Activated T-cell treated with anti-CD3 and anti-CD28 coated beads, Interleukin-2, amount 50 U/mL, for 4 hours (primary cell): ENCODE data around the gene ATP6V1G1. TPM values are rescaled to one million over a fixed set of nuclear protein-coding genes. Genes with fewer than 3 reads are reported as not detected.
"Not testable (repeated sequence)": the region's sequence is repeated elsewhere in the genome, so short reads cannot be mapped to it uniquely, and the experiment has no call there.

Source experiments
- ATAC-seq, 2 donors: fragments of 200-7000 bp; cut with Tn5 transposase; one replicate each; pipeline ENCODE4 v1.10.0; 2021
- DNase-seq: peaks from one replicate; pipeline ENCODE4 v3.0.0-alpha.2; 2020
- H3K27me3 Mint-ChIP-seq: one replicate; pipeline ENCODE4 v1.8.0; 2021; ENCODE audit warnings: low read depth, mixed read lengths
- H3K36me3 Mint-ChIP-seq: one replicate; pipeline ENCODE4 v1.8.0; 2022; ENCODE audit warnings: mixed read lengths; ENCODE audit not compliant: insufficient read depth
- H3K4me1 Mint-ChIP-seq: one replicate; pipeline ENCODE4 v1.8.0; 2021; ENCODE audit warnings: low read depth, mixed read lengths
- H3K4me3 Mint-ChIP-seq: one replicate; pipeline ENCODE4 v1.8.0; 2021; ENCODE audit warnings: mild to moderate bottlenecking, moderate library complexity, mixed read lengths
- H3K9me3 Mint-ChIP-seq: one replicate; pipeline ENCODE4 v1.8.0; 2021; ENCODE audit warnings: mixed read lengths
- total RNA-seq, 3 donors: library from RNA; stranded (reverse); gene quantifications; one replicate each; pipeline ENCODE4 v1.2.1, GENCODE V29; 2021

The ATP6V1G1 gene
- total RNA-seq, 3 donors from 2014 or later: 45.2 to 51.0 (median 50.3) TPM

DNA sequence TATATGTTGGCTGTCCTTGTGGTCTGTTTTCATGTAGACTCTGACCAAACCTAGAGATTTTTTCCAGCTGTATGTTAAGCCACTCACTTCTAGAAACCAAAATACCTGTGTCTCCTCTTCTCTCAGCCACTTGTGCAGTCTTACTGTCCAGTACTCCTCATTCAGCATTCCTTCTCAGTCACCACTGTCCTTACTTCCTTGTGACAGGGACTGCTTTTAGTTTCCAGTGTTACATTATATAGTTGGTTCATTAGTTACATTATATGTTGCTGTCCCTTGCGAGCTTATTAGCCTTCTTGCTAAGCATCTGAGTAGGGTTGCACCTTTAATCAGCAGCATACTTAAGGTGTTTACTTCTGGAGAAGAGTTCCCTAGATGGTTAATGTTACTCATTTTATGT is 4.3 kb downstream of the ATP6V1G1 start:
- Mint-ChIP-seq H3K4me3 (peak overlapping the region; percentile 74), H3K27me3 (no peaks in the 10 kb centered on the region), H3K9me3 (no peaks in the 10 kb centered on the region), H3K4me1 (peaks cover 73% of the 10 kb centered on the region), H3K36me3 (peaks cover 36% of the 10 kb centered on the region)
- ATAC-seq (no peak), DNase-seq (no peak)

DNA sequence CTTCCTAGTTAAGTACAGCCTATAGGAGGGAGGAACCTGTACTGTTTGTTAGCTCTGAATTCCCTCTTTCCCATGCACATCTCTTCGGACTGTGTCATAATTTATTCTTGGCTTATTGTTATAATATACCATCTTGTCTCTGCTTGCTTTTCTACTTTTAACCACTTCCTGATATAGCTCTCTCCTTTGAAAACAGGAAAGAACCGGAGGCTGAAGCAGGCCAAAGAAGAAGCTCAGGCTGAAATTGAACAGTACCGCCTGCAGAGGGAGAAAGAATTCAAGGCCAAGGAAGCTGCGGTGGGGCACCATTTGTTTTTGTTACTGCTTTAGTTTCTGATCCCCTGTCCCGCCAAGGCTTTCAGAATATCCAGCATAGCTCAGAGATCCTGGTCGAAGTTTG is 4.8 kb downstream of the ATP6V1G1 start:
- DNase-seq (peak; percentile 24), ATAC-seq (peak; percentile 14 to 24)
- Mint-ChIP-seq H3K4me3 (peak overlapping the region; percentile 74), H3K36me3 (peaks cover 38% of the 10 kb centered on the region), H3K9me3 (no peaks in the 10 kb centered on the region), H3K27me3 (no peaks in the 10 kb centered on the region), H3K4me1 (peaks cover 67% of the 10 kb centered on the region)

DNA sequence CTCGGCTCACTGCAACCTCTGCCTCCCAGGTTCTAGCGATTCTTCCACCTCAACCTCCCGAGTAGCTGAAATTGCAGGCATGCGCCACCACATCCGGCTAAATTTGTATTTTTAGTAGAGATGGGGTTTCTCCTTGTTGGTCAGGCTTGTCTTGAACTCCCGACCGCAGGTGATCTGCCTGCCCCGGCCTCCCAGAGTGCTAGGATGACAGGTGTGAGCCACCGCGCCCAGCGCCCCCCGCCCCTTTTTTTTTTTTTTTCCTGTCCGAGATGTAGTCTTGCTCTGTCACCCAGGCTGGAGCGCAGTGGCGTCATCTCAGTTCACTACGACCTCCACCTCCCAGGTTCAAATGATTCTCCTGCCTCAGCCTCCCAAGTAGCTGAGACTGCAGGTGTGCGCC is 6.6 kb downstream of the ATP6V1G1 start:
- H3K27me3 Mint-ChIP-seq: no peaks in the 10 kb centered on the region
- no peaks in the 10 kb centered on the region for H3K9me3 Mint-ChIP-seq
- peaks cover 61% of the 10 kb centered on the region for H3K4me1 Mint-ChIP-seq
- no peak for ATAC-seq
- H3K36me3 Mint-ChIP-seq: peaks cover 43% of the 10 kb centered on the region
- DNase-seq: no peak
- no peak overlapping the region for H3K4me3 Mint-ChIP-seq

DNA sequence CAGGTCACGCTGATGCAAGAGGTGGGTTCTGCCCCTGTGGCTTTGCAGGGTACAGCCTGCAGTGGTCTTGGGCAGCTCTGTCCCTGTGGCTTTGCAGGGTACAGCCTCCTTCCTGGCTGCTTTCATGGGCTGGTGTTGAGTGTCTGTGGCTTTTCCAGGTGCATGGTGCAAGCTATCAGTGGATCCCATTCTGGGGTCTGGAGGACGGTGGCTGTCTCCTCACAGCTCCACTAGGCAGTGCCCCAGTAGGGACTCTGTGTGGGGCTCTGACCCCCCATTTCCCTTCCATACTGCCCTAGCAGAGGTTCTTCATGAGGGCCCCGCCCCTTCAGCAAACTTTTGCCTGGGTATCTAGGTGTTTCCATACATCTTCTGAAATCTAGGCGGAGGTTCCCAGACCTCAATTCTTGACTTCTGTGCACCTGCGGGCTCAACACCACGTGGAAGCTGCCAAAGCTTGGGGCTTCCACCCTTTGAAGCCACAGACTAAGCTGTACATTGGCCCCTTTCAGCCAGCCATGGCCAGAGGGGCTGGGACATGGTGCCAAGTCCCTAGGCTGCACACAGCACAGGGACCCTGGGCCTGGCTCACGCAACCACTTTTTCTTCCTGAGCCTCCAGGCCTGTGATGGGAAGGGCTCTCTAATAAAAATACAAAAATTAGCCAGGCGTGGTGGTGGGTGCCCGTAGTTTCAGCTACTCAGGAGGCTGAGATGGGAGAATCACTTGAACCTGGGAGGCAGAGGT is 13.1 kb downstream of the ATP6V1G1 start:
- Mint-ChIP-seq H3K4me1 (peaks cover 14% of the 10 kb centered on the region), H3K36me3 (peaks cover 31% of the 10 kb centered on the region)
- not testable (repeated sequence) for H3K27me3 Mint-ChIP-seq, H3K4me3 Mint-ChIP-seq, DNase-seq, ATAC-seq, H3K9me3 Mint-ChIP-seq

DNA sequence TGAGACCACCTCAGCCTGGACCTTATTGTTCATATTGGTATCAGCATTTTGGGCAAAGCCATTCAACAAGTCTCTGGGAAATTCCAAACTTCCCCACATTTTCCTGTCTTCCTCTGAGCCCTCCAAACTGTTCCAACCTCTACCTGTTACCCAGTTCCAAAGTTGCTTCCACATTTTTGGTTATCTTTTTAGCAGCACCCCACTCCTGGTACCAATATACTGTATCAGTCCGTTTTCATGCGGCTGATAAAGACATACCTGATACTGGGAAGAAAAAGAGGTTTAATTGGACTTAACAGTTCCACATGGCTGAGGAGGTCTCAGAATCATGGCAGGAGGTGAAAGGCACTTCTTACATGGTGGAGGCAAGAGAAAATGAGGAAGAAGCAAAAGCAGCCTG is 14.2 kb downstream of the ATP6V1G1 start:
- not testable (repeated sequence) for H3K9me3 Mint-ChIP-seq, H3K4me3 Mint-ChIP-seq, H3K4me1 Mint-ChIP-seq, DNase-seq, H3K27me3 Mint-ChIP-seq, ATAC-seq
- H3K36me3 Mint-ChIP-seq: peaks cover 27% of the 10 kb centered on the region

DNA sequence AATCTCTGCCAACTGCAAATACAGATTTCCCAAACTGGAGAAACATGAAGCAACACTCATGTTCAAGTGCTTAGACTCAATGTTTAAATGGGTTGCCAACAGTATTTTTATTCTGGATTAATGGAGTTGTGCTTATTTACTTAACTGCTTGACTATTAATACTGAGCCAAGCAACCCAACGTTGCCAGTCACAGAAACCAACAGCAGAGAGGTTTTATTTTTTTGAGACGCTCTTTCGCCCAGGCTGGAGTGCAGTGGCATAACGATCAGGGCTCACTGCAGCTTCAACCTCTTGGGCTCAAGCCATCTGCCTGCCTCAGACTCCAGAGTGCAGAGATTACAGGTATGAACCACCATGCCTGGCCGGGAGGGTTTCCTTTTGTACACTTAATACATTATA is 15.1 kb downstream of the ATP6V1G1 start:
- H3K36me3 Mint-ChIP-seq: peaks cover 26% of the 10 kb centered on the region
- H3K27me3 Mint-ChIP-seq: no peaks in the 10 kb centered on the region
- peaks cover 7% of the 10 kb centered on the region for H3K9me3 Mint-ChIP-seq

DNA sequence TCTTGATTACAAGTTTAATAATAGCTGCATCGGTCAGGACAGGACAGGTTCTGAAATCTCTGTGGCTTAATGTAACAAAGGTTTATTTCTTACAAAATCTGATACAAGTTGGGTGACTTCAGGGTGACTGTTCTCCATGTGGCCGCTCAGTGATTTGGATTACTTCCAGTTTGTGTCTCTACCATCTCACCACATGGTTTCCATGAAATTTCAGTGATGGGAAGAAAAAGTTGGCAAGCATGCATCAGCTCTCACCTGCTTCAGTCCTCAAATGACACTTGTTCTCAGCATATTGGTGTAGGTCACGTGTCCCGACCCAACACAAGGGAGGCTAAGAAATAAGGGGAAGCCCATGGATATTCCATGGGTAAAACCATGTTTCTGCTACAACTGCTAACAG is 15.7 kb downstream of the ATP6V1G1 start:
- no peak overlapping the region for H3K4me3 Mint-ChIP-seq
- ATAC-seq (no peak), DNase-seq (no peak)
- peaks cover 7% of the 10 kb centered on the region for H3K9me3 Mint-ChIP-seq
- peaks cover 25% of the 10 kb centered on the region for H3K36me3 Mint-ChIP-seq
- H3K27me3 Mint-ChIP-seq: no peaks in the 10 kb centered on the region
- peaks cover 11% of the 10 kb centered on the region for H3K4me1 Mint-ChIP-seq

More for the DNA sequence above, 15.1 kb downstream of the ATP6V1G1 start:
- Mint-ChIP-seq H3K4me3 (no peak overlapping the region), H3K4me1 (peaks cover 11% of the 10 kb centered on the region)
- no peak for DNase-seq
- no peak for ATAC-seq

DNA sequence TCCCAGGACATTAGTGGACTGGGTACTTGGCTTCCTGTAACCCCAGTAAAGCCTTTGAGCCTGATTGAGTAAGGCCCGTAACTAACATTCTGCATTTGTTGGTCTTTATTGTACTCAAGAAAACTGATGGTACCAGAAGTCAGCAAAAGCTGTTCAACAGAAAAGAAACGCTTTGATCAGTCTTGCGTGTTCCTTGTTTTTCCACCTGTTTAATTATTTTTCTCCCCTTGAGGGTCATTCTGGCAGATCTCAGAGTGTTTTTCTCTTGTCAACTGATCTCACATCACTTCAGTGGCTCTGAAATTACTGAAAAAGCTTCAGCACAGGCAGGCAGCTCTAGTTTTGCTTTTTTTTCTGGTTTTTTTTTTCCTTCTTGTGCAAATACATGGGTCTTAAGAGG is 17.4 kb downstream of the ATP6V1G1 start:
- Mint-ChIP-seq H3K36me3 (peaks cover 15% of the 10 kb centered on the region), H3K27me3 (no peaks in the 10 kb centered on the region), H3K4me1 (peaks cover 12% of the 10 kb centered on the region), H3K4me3 (no peak overlapping the region), H3K9me3 (peaks cover 7% of the 10 kb centered on the region)
- ATAC-seq (no peak), DNase-seq (no peak)

DNA sequence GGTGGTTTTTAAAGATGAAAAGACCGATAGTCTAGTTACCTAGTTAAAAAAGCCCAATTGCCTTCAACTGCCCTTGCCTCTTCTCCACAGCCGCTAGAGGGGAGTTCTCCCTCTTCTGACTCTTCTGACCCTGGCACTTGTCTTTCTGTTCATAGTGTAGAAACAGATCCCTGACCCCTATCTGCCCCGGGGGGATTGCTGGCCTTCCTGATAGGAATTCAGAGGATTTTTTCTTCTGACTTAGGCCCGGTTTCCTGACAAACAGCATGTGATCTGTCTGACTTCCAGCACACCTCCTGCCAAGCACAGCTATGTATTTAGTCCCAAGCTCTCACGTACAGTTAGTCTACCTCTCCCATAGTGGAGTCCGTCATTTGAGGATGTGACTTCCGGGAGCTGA is 18.5 kb downstream of the ATP6V1G1 start:
- Mint-ChIP-seq H3K27me3 (no peaks in the 10 kb centered on the region), H3K9me3 (peaks cover 7% of the 10 kb centered on the region), H3K36me3 (peaks cover 13% of the 10 kb centered on the region), H3K4me1 (peaks cover 20% of the 10 kb centered on the region), H3K4me3 (no peak overlapping the region)
- ATAC-seq (no peak), DNase-seq (no peak)

DNA sequence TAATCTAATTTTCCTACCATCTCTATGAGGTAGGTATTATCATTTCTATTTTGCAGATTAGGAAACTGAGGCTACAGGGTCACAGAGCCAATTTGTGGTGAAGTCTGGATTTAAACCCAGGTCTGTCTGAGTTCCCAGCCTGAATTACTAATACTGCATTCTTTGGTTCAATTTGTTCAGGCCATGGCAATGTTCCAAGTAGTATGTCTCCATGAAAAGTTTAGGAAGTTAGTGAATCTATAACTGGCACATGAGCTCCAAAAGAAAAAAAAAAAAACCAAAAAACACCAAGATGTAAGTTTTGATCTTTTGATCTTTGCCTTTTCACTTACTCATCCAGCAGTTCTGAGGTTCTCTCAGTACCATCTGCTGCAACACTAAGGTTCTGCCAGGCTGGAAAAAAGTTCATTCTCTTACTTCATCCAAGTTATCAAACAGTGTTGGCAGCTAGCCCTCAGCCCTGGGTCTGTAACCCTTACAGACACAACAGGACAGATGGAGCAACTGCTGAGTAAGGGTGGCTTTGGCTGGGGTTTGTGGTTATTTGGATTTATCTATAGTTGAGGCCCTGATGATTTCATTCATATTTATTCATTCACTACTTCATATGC is 19.1 kb downstream of the ATP6V1G1 start:
- Mint-ChIP-seq H3K27me3 (no peaks in the 10 kb centered on the region), H3K4me3 (no peak overlapping the region), H3K9me3 (peaks cover 4% of the 10 kb centered on the region), H3K4me1 (peaks cover 20% of the 10 kb centered on the region), H3K36me3 (peaks cover 9% of the 10 kb centered on the region)
- ATAC-seq: no peak
- no peak for DNase-seq

DNA sequence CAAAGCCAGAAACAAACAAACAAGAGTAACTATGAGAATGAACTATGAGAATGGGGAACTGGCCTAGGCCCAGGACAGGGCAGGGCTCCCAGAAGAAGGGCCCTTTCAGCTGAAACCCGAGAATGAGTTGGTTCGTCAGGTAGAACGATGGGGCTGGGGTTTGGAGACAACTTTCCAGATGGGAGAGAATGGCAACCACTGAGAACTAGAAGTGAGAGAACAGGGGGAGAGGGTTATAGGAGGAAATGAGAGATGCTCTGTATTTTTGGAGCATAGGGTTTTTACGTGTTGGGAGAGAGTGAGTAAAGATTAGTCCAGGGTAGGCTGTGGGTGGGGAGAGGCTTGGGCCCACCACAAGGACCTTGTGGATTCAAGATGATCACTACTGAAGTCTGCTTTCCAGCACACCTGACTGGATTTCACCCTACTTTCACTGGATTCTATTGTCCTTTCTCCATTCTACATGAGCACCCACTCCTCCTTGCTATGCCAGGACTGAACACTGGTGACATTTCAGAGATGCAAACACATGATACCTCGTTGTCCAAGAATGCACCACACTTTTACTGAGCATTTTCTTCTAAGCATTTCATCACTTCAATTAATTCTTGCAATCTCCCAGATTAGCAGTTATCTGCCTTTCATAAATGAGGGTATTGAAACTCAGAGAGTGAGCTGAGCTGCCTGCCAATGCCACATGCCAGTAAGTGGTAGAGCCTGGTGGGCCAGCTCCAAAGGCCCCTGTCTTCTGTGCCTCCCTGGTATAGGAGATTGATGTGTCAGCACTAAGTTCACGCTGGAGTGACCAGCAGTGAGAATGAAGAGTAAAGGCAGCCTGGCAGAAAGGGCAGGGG is 20.3 kb downstream of the ATP6V1G1 start:
- Mint-ChIP-seq H3K9me3 (no peaks in the 10 kb centered on the region), H3K4me1 (peaks cover 31% of the 10 kb centered on the region), H3K4me3 (no peak overlapping the region), H3K36me3 (peaks cover 6% of the 10 kb centered on the region), H3K27me3 (no peaks in the 10 kb centered on the region)
- ATAC-seq (no peak), DNase-seq (no peak)

DNA sequence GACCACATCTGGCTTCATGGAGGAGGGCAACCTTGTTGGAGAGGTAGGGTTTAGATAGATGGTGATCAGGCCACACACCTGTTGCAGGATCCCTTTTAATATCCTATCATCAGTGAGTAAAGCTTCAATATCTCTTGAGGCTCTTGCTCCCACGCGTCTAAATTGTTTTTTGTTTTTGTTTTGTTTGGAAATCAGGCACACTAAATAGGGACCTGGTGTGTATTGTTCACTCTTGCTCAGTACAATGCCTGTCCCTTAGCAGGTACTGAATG is 20.9 kb downstream of the ATP6V1G1 start:
- DNase-seq (no peak), ATAC-seq (no peak)
- H3K4me1 Mint-ChIP-seq: peaks cover 36% of the 10 kb centered on the region
- H3K27me3 Mint-ChIP-seq: no peaks in the 10 kb centered on the region
- no peak overlapping the region for H3K4me3 Mint-ChIP-seq
- H3K36me3 Mint-ChIP-seq: peaks cover 6% of the 10 kb centered on the region
- no peaks in the 10 kb centered on the region for H3K9me3 Mint-ChIP-seq

DNA sequence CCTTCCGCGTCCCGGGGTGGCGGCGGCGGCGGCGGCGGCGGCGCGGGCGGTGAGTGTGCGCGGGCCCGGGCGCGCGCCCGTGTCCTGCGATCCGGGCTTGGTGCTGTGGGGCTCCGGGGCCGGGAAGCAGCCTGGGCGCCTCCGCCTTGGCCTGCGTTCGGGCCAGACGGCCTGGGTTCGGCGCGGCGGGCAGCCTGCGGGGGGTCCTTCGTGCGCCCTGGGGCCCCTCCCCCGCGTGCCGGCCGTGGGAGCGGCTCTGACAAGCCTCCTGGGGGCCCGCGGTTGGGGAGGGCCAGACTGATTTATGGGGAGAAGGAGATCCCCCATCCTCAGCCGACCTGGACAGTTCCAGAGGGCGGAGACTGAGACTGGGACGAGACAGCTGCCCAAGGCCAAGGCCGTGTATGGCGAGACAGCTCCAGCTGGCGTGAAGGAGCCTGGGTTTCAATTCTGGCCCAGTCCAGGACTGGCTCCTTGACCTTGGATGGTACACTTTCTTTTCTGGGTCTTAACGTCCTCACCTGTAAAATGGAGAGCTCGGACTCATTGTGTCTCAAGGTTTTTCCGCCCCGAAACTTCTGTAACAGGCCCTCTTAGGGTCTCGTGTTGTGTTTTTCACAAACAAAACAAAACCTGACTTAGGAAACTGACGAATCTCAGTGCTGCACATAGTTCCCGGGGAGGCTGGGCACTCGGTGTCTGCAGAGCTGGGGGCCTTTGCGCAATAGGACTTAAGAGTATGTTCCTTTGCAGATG is 24.1 kb downstream of the ATP6V1G1 start:
- Mint-ChIP-seq H3K4me3 (peak overlapping the region; percentile 87), H3K9me3 (no peaks in the 10 kb centered on the region), H3K36me3 (peaks cover 6% of the 10 kb centered on the region), H3K4me1 (peaks cover 51% of the 10 kb centered on the region), H3K27me3 (no peaks in the 10 kb centered on the region)
- peak; percentile 48 for DNase-seq
- peak; percentile 72 to 74 for ATAC-seq

DNA sequence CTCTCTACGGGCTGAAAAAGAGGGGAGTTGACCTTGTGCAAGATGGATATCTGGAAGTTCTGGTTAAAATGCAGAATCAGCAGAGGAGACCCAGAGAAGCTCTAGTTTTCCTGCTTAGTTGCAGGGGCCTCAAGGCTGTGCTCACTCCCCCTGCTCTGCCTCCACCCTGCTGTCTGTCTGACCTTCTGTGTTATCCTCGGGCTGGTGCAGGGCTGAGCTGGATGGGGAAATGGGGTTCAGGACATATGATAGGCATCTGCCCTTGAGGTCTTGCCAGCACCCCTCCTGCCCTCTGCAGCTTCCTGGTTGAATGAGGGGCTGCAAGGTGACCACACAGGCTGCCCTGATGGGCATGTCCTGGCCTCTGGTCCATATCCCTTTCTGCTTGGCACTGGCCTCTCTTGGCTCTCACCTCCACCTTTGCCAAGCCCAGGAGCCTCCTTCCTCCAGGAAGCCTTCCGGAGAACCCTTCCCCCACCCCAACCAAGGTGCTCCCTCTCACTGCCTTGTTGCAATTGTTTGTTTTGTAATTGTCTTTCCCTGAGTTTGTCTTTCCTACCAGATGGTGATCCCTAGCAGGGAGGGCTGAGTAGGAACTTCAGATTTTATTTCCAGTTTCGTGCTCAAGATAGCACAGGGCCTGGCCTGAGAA is 24.8 kb downstream of the ATP6V1G1 start:
- Mint-ChIP-seq H3K36me3 (peaks cover 5% of the 10 kb centered on the region), H3K27me3 (no peaks in the 10 kb centered on the region), H3K9me3 (no peaks in the 10 kb centered on the region), H3K4me1 (peaks cover 54% of the 10 kb centered on the region), H3K4me3 (peak overlapping the region; percentile 87)
- ATAC-seq: no peak
- no peak for DNase-seq
